ENCODE measurements around the gene HIVEP3. TPM values are rescaled to one million over a fixed set of nuclear protein-coding genes. Genes with fewer than 3 reads are reported as not detected.

HIVEP3 gene
- total RNA-seq, 2 donors from 2014 or later: 3.4 to 4.0 TPM

- Histone ChIP-seq H3K4me3 (no peak overlapping the region), H3K4me1 (peaks cover 5% of the 10 kb centered on the region), H3K36me3 (replicated peaks in 1 of 2; ENCODE audit: insufficient read depth in 1 of 2, low read depth in 2 of 2) (no peaks in the 10 kb centered on the region), H3K27me3 (no peaks in the 10 kb centered on the region), H3K9me3 (no peaks in the 10 kb centered on the region), H3K27ac (peak overlapping the region in 1 of 4 donors; percentile 2)
- 73 to 81% methylated on average over 4 of the region's 4 CpGs for WGBS, 2 donors
- intact Hi-C loops (cut with DNase I): loop anchor here (10.0 kb wide), 1 partner anchor 238 kb away; no protein-coding TSS in a partner anchor
- TF ChIP-seq POLR2A (IDR thresholded peaks at IDR 0.05) (no peak), CTCF (IDR thresholded peaks at IDR 0.05) (no peak)
- DNase-seq (peak in 3 of 4 donors; percentile 31 to 72 (median 37)), ATAC-seq (peak; percentile 9)
These were observed 115.9 kb downstream of the HIVEP3 start for GRCh38 chr1:41802532-41803501.

DNA sequence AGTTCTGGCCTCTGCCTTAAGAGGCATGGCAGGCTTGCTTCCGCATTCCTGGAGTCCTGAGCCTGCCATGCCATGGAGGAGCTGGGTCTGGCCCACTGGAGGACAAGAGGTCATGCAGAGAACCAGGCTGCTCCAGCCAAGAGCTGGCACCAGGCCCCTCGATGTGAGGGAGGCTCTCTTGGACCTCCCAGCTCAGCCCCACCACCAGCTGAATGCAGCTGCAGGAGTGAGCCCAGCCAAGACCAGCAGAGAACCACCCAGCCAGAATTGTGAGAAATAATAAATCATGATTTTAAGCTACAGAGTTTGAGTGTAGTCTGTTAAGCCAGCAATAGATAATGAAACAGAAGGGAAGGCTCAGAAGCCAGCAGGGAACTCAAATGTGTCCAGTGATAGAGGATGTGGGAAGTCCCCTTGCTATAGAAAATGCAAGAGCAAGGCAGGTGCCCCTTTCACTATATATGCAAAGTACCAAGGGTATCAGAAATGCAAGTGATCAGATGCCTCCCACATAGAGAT, 118.4 kb downstream of the HIVEP3 start:
- Histone ChIP-seq H3K4me3 (no peak overlapping the region), H3K27me3 (no peaks in the 10 kb centered on the region), H3K9me3 (no peaks in the 10 kb centered on the region), H3K36me3 (replicated peaks in 1 of 2; ENCODE audit: insufficient read depth in 1 of 2, low read depth in 2 of 2) (no peaks in the 10 kb centered on the region), H3K4me1 (peaks cover 5% of the 10 kb centered on the region), H3K27ac (no peak overlapping the region)
- TF ChIP-seq CTCF (IDR thresholded peaks at IDR 0.05) (no peak), POLR2A (IDR thresholded peaks at IDR 0.05) (no peak)
- WGBS, 2 donors: 78 to 100% methylated on average over 1 to 2 of the region's 2 CpGs
- intact Hi-C loops (cut with DNase I): loop anchor here (10.0 kb wide), 1 partner anchor 236 kb away; no protein-coding TSS in a partner anchor
- DNase-seq (no peak), ATAC-seq (no peak)

GRCh38 chr1:41799723-41800122, 119.0 kb downstream of the HIVEP3 start:
- Histone ChIP-seq H3K27me3 (no peaks in the 10 kb centered on the region), H3K4me1 (peaks cover 5% of the 10 kb centered on the region), H3K36me3 (replicated peaks in 1 of 2; ENCODE audit: insufficient read depth in 1 of 2, low read depth in 2 of 2) (no peaks in the 10 kb centered on the region), H3K4me3 (no peak overlapping the region), H3K9me3 (no peaks in the 10 kb centered on the region), H3K27ac (no peak overlapping the region)
- no peak for TF ChIP-seq POLR2A (IDR thresholded peaks at IDR 0.05)
- no peak for TF ChIP-seq CTCF (IDR thresholded peaks at IDR 0.05)
- no peak for DNase-seq
- no peak for ATAC-seq
- intact Hi-C loops (cut with DNase I): loop anchor here (10.0 kb wide), 1 partner anchor 235 kb away; no protein-coding TSS in a partner anchor
- 60 to 64% methylated on average over 2 of the region's 2 CpGs for WGBS, 2 donors

DNA sequence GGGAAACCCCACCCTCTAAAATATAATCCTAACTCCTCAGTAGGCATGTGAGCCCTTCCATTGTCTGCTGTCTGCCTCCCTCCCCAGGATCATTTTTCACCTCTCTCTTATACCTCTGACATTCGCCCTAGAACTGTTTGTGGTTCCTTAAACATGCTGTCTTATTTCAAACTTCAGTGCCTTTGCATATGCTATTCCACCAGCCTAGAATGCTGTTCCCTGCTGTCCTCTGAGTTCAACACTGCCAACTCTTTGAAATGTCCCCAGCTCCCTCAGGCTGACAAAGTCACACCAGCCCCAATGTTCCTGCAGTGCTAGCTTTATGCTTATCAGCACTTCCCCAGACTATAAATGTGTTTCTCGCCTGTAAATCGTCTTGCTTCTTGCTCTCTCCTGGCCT, 119.5 kb downstream of the HIVEP3 start:
- Histone ChIP-seq H3K4me3 (no peak overlapping the region), H3K36me3 (replicated peaks in 1 of 2; ENCODE audit: insufficient read depth in 1 of 2, low read depth in 2 of 2) (no peaks in the 10 kb centered on the region), H3K27ac (no peak overlapping the region), H3K27me3 (no peaks in the 10 kb centered on the region), H3K4me1 (peaks cover 2% of the 10 kb centered on the region), H3K9me3 (no peaks in the 10 kb centered on the region)
- ATAC-seq (no peak), DNase-seq (no peak)
- TF ChIP-seq POLR2A (IDR thresholded peaks at IDR 0.05) (no peak), CTCF (IDR thresholded peaks at IDR 0.05) (no peak)
- 83 to 93% methylated on average over 3 of the region's 3 CpGs for WGBS, 2 donors
- intact Hi-C loops (cut with DNase I): no loop called here

Measured in body of pancreas (tissue), 4 donors.